HG03025 (cell line): Measurements from ENCODE around the gene UFD1.

Source experiments
- ATAC-seq: cut with Tn5 transposase; IDR thresholded peaks from one replicate; pipeline ENCODE4 v1.9.1; 2021; ENCODE audit warnings: mild to moderate bottlenecking, moderate library complexity; ENCODE audit not compliant: unreplicated experiment, low FRiP score

UFD1 gene

DNA sequence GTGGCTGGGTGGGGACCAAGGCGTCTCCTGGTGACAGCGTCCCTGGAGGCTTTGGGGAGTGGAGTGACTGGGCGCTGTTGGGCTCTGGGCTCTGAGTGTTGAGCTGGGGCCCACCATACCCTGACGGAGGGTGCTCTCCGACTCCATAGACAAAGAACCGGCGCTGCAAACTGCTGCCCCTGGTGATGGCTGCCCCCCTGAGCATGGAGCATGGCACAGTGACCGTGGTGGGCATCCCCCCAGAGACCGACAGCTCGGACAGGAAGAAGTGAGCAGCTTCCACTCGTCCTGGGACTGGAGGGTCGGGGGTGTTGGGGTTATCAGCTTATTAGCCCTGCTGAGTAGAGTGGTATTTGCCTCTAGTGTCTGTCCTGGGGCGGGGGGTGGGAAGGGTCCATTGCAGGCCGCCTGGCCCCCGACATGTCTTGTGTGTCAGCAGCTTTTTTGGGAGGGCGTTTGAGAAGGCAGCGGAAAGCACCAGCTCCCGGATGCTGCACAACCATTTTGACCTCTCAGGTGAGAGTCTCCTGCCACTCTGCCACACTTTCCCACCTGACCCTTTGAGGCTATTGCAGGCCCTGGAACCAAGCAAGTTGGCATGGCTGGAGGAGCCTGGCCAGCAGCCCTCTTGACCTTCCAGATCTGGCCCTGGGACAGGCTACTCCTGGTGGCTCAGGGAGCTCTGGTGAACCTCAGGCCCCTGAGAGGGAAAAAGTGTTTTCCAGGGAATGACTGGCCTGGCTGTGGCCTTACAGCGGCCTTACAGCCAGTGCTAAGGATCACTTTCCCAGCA is 37.6 kb upstream of the UFD1 start:
- no peak for ATAC-seq

DNA sequence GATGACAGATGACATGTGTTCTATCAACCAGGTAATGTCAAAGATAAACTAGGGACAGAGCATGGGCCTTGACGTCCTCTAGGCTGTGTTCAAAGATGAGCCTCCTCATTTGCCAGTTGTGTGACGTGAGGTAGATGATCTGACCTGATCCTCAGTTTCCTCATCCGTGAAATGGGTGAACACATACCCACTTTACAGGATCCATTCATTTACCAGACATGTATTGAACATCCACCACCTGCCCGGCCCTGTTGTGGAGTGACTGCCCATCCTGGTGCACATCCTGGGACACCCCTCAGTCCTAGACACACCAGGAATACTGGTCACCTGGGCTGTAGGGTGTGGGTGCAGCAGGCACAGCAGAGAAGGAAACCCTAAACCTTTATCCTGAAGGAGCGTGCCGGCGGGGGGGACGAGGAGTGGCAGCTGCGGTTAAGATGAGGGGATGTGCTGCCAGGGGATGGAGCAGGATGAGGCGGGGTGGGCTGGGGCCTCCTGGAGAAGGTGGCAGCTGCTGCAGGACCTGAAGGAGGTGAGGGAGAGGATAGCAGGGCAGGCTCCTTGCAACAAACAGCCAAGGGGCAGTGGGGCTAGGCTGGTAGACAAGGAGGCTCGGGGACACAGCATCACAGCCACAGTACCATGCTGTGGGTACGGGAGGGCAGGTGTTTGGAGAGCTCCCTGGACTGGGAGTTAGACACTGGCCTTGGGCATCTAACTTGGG is 36.8 kb upstream of the UFD1 start:
- no peak for ATAC-seq

DNA sequence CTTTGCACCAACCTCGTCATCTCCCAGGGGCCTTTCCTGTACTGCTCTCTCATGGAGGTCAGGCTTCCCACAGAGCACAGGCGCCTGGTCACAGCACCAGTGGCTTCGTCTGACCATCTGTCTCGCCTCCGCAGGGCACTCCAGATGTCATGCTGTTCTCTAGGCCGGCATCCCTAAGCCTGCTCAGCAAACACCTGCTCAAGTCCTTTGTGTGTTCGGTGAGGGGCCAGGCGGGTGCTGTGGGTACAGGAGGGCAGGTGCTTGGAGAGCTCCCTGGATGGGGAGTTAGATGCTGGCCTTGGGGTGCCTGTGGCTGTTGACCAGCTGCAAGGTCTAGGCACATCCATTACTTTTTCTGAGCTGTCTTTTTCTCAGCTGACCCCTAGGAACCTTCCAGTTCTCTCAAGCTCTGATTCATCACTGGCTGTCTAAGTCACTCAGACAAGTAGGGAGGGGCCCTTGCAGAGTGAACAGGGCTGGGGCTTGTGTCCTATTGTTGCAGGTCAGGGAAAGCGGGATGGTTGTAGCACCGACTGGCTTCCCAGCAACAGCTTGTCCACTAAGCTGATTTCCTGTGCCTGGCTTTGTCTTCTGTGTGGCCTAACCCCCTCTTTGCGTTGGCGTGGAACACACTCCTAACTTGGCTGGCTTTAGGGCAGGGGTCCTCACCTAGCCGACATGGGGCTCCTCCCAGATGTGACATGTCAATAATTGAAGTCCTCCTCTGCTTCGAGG is 36.0 kb upstream of the UFD1 start:
- ATAC-seq = no peak

DNA sequence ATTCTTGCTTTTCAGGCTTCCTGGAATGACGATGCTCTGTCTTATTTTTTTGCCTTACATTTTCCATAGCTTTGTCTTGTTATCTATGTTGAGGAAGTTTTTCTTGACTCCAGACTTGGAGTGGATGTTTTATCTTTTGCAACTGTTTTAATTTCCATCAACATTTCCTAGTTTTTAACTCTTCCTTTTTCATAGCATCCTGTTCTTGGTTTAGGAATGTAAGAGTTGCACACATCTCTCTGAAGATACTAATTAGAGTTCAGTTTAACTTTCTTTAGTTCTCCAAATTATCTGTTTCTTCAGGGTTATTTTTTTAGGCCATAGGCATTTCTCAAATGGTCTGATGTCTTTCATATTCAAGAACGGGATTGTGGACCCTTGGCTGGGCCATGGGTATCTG is 34.8 kb upstream of the UFD1 start:
- no peak for ATAC-seq

DNA sequence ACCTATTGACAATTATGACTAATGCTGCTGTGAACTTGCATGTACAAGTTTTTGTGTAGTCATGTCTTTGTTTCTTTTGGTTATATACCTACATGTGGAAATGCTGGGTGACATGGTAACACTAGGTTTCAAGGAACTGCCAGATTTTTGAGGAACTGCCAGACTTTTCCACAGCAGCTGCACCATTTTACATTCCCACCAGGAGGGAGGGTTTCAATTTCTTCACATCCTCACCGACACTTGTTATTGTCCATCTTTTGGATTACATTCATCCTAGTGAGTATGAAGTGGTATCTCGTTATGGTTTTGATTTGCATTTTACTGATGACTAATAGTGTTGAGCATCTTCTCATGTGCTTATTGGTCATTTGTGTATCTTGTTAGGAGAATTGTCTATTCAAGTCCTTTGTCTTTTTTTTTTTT is 31.9 kb upstream of the UFD1 start:
- no peak for ATAC-seq

DNA sequence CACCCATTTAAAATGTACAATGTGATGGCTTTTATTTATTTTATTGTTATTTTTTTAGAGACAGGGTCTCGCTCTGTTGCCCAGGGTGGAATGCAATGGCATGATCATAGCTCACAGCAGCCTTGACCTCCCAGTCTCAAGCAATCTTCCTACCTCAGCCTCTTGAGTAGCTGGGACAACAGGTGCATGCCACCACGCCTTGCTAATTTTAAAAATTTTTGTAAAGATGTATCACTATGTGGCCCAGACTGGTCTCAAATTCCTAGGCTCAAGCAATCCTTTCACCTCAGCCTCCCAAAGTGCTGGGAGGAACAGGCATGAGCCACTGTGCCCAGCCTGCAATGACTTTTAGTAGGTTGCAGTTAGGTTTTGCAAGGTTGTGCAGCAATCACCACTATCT is 30.9 kb upstream of the UFD1 start:
- no peak for ATAC-seq

DNA sequence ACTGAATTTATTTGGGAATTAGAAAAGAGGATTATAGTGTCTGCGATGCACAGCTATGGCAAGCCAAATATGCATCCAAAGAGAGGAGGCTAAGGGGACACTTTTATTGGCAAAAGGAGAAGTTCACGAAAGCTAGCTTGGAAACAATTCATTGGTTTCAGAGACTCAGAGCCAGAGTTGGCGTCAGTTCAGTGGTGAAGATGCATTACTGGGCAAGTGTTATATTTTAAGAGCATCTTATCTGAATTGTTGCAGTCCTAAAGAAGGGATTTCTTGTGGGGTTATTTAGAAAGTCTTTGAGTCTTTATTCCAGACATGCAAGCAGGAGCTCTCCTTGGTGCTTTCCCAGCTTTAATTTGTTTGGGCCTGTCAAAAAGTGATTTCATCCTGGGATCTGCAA is 30.2 kb upstream of the UFD1 start:
- ATAC-seq = no peak

DNA sequence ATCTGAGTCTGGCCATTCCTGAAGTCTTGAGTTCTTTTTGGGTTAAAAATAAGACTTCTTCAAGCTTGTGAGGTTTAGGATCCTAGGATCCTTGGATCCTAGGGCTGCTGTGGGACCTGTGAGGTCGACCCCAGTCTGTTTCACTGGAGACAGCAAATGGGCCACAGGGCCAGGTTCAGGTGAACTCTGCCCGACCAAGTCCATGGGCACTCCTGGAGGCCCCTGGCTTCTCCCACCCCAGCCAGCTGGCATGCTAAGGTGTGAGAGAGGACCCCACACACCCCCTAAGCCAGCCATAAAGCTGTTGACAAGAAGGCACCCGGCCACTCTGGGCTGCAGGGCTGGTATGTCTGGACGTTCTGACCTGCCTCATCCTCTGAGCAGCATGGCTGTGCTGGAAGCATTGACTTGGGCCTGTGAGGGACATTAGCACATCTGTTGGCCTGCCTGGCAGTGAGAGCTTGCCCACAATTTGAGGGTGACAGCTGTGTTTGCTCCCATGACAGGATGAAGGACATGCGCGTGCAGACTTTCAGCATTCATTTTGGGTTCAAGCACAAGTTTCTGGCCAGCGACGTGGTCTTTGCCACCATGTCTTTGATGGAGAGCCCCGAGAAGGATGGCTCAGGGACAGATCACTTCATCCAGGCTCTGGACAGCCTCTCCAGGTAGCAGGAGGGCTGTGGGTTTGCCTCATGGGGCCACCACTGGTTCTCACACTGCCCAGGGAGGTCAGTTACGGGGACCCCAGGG is 29.2 kb upstream of the UFD1 start:
- ATAC-seq = no peak

DNA sequence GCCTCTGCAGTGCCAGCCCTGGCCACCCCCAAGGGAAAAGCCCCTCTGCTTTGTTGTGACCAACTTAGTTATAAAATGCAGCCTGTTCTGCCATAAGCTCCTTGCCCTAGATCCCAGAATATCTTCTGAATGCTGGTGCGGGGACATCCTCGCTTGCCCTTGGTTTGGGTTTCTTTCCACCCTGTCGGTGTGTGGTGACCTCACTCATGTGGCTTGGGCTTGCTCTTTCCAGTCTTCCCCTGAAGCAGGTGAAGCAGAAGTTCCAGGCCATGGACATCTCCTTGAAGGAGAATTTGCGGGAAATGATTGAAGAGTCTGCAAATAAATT is 28.5 kb upstream of the UFD1 start:
- no peak for ATAC-seq

DNA sequence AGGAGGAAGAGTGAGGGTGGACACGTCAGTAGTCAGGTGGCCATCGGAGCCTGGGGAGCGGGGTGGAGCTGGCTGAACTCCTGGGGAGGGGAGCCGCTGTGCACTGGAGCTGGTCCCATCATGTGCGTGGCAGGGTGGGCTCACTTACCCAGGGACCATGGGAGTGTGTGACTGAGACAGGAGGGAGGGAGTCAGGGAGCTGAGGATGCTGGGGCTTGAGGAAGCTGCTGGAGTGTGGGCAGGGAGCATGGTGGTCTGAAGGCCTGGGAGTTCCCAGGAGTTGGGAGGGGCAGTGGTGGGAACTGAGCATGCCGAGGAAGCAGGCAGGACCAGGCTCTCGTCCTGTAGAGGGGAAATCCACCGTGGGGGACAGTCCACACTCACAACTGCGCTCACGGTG is 27.2 kb upstream of the UFD1 start:
- no peak for ATAC-seq

DNA sequence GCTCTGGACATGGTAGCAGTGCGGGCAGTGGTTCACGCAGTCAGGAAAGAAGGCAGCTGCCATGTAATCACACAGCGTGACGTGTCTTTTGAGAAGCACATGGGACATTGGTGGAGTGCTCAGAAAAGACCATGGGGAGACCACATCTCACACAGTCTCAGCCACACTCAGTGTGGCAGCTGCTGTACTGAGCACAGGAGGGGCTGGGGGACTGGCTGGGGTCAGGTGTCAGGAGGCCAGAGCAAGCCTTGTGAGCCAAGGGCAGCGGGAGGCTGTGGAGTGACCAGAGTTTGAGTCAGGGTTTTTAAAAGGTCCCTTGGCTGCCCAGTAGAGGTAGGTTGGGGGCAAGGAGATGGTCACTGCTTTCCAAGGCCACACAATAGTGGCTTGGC is 26.7 kb upstream of the UFD1 start:
- no peak for ATAC-seq

DNA sequence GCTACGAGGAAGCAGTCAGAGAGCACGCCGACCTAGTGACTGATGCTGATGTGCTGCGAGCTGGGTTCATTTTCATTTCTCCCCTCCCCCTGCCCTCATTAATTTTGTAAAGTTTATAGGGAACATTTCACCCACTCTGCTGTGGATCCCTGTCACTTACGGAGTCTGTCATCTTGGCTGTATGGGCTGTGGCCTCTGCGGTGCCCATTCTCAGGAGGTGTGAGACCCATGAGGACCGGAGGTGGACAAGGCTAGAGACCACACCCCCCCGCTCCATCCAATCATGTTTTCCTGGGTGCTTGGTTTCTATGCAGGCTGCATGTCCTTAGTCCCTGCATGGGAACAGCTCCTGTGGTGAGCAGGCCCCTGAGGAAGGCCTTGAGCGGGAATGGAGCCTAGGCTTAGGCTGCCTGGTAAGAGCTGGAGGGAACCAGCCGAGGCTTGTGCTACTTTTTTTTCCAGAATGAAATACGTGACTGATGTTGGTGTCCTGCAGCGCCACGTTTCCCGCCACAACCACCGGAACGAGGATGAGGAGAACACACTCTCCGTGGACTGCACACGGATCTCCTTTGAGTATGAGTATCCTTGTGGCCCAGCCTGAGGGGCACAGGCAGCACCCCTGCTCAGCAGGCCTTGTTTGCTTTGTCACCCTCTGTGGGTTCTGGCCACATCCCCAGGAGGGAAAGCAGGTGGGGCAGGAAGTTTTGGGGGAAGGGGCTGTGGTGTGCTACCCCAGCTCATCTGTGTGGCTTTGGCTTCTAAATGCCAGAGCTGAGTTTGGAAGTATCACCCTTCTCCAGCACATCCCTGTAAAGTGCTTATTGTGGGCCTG is 26.1 kb upstream of the UFD1 start:
- no peak for ATAC-seq

DNA sequence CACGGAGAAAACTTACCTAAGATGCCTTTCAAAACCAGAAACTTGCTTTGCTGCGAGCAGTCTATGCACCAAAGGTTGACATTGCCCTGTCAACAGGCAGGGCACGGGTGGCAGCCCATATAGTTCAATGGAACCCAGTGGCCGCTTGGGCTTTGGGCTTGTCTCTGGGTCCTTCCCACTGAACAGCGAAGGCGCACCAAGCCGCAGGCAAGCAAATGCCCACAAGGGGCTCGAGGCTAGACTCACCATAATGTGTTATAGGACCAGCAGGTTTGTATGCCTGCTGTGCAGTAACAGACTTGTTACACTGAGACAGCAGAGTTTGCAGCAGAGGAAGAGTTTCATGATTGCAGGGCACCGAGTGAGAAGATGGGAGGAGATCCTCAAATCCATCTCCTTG is 24.9 kb upstream of the UFD1 start:
- ATAC-seq = no peak

DNA sequence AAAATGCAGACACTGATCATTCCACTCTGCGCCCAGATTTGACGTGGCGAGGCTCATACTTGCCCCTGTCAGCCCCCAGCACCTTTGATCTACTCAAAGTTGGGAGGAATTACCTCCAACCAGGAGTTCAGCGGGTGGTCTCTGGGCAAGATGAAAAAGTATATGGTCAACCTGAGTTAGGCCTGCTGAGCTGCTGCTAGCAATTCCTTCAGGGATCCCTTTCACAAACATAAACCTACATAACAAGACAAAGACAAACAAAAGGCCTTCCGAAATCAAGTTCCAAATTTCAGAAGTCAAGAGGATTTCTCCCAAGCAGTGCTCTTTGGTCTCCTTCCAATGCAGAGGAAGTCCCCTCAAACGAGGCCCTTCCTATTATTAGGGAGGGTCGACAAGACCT is 24.4 kb upstream of the UFD1 start:
- no peak for ATAC-seq

DNA sequence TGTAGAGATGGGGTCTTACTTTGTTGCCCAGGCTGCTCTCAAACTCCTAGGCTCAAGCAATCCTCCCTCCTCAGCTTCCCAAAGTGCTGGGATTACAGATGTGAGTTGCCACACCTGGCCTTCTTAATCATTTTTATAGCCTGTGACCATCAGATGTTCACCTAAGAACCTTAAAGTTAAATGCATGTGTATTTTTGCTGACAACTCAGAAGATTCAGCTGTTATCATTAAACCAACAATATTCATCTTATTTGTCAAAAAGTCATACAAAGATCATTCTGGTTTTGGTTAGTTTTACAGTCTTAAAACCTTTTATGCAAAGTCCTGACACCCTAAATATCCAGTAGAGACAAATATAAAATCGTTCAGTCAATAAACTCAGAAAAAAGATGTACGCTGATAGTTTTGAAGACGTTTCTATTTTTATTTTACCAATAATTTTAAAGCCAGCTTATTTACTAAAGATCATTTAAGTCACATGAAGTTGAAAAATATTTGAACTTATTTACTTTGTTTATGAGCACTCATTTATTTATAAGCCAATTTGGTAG is 23.0 kb upstream of the UFD1 start:
- ATAC-seq = no peak

DNA sequence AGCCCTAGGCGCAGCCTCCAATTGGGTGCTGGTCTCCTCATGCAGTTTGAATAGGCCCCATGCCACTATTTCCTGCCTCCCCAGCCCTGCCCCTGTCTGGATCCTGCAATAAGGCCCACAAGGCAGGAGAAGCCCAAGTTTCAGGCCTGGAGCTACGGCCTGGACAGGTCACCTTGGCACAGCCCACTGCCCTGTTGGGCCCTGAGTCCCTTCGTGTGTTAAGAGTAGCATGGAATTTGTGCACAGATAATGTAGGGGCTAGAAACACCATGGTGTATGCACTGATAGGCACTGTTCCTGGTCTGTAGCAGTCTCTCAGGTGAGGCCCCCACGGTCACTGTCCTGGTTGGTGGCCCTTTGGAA is 20.9 kb upstream of the UFD1 start:
- ATAC-seq = no peak

DNA sequence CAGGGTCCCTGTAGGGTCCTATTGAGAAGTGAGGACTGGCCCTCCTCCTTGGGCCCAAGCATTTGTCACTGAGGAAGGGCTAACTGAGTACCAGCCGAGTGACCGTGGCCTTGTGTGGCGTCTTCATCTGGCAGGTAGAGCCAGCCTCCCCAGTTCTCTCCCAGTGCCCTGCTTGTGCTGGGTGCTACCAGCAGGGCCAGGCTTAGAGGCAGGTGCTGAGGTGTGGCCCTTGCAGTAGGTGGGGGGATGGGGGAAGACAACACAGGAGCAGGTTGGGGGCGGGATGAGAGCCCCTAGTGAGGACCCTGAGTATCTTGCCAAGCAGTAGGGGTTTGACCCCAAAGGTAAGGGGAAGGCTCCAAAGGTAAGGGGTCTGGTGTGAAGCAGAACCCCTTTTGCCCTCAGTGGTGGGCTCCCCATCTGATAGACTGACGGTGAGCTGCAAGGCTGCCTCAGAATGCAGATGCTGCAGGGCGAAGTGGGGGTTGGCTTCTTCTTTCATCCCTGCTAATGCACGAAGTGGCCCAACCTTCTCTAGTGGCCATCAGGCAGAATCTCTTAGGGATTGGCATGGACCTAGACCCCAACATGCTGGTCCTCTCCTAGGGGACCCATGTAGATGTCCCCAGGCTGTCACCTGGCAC is 20.4 kb upstream of the UFD1 start:
- ATAC-seq = no peak

DNA sequence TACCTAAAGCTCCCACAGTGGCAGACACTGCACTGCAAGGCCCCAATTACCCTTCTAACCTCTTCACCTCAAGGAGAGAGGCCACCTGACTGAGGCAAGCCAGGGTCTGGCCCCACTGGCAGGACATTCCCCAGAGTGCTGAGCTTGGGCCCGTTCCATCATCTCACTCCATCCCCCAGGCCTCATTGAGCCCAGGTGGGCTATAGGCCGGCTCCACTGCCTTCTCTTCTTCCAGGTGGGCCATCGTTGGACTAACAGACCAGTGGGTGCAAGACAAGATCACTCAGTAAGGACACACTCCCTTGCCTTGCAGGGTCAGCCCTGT is 19.8 kb upstream of the UFD1 start:
- no peak for ATAC-seq

DNA sequence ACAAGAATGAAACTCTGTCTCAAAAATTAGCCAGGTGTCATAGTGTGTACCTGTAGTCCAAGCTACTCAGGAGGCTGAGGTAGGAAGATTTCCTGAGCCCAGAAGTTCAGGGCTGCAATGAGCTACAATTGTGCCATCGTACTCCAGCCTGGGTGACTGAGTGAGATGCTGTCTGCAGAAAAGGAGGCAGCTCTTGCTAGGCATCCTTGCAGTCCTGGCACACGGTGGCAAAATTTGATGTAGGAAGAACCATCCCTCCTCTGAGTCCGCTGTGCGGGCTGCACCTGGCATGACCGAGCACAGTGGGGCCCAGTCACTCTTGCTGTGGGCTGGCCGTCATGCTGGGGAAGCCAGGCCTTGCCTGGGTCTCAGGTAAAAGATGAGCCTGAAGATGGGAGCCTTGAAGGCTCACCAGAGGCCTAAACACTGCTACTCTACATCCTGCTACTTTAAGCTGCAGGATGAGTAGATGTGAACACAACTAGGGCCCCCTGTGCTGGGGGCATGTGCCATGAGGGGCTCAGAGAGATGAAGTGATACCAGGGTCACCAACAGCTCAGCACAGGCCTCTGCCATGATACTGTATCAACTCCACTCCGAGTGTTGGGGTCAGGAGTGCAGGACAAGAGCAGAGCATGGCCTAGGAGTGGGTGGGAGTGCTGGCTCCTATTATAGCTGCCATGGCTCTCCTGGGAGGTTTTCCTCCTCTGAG is 19.3 kb upstream of the UFD1 start:
- ATAC-seq = no peak
